IMR-90 (cell line): ENCODE results near the gene ST6GALNAC4. TPM values are rescaled to one million over a fixed set of nuclear protein-coding genes. Genes with fewer than 3 reads are reported as not detected.

Source experiments
- ATAC-seq: fragments of 200-7000 bp; cut with Tn5 transposase; 2 replicates; pipeline ENCODE4 v1.9.1; 2020; ENCODE audit warnings: low read depth, mild to moderate bottlenecking, moderate library complexity
- BruUV-seq: library from RNA; stranded (reverse); fragments of 400-500 nt; replicated peaks from 2 replicates; lab custom pipeline; 2021; lab: Mats Ljungman, UMichigan
- CTCF ChIA-PET: fragments of 300-600 bp; formaldehyde crosslinking; extraction: SDS; loops from one replicate; lab custom pipeline; 2021; ENCODE audit warnings: antibody characterized with exemption; lab: Yijun Ruan, JAX
- POLR2A ChIA-PET: fragments of 300-600 bp; sonication (Branson Sonifier 250); formaldehyde crosslinking; loops from one replicate; lab custom pipeline; 2022; ENCODE audit warnings: antibody characterized with exemption; ENCODE audit not compliant: unreplicated experiment; lab: Charles Lee
- DNase-seq: peaks from one replicate; pipeline ENCODE4 v3.0.0; 2013
- H2AFZ ChIP-seq: replicated peaks from 2 replicates; pipeline ENCODE3; 2013; ENCODE audit warnings: low read length, mild to moderate bottlenecking; ENCODE audit not compliant: poor library complexity
- H2AK5ac ChIP-seq: 2 replicates; pipeline ENCODE4 v1.6.1; 2013; ENCODE audit warnings: low read depth, low read length, inconsistent platforms
- H2AK9ac ChIP-seq: replicated peaks from 2 replicates; pipeline ENCODE3; 2013; ENCODE audit warnings: mild to moderate bottlenecking, low read depth, low read length, moderate library complexity; ENCODE audit not compliant: poor library complexity
- H2BK120ac ChIP-seq: 2 replicates; pipeline ENCODE4 v1.6.1; 2013; ENCODE audit warnings: low read depth, low read length, inconsistent platforms
- H2BK15ac ChIP-seq: 3 replicates; pipeline ENCODE4 v1.6.1; 2013; ENCODE audit warnings: low read depth, low read length, inconsistent platforms
- H2BK20ac ChIP-seq: 2 replicates; pipeline ENCODE4 v1.6.1; 2013; ENCODE audit warnings: low read depth, mild to moderate bottlenecking, inconsistent platforms, low read length, moderate library complexity
- H2BK5ac ChIP-seq: 2 replicates; pipeline ENCODE4 v1.6.1; 2013; ENCODE audit warnings: mild to moderate bottlenecking, low read depth, low read length, inconsistent platforms; ENCODE audit not compliant: poor library complexity, severe bottlenecking
- H3K14ac ChIP-seq: replicated peaks from 2 replicates; pipeline ENCODE4 v1.6.1; 2013; ENCODE audit warnings: low read depth, low read length, inconsistent platforms
- H3K18ac ChIP-seq: 2 replicates; pipeline ENCODE4 v1.6.1; 2013; ENCODE audit warnings: low read depth, low read length, control low read depth
- H3K23ac ChIP-seq: 2 replicates; pipeline ENCODE4 v1.6.1; 2013; ENCODE audit warnings: low read depth, low read length, inconsistent platforms
- H3K27ac ChIP-seq: 2 replicates; pipeline ENCODE4 v1.5.1; 2013; ENCODE audit warnings: mild to moderate bottlenecking, control low read depth, low read length; ENCODE audit not compliant: insufficient read depth
- H3K27me3 ChIP-seq: 2 replicates; pipeline ENCODE4 v1.6.1; 2013; ENCODE audit warnings: low read length; ENCODE audit not compliant: control insufficient read depth, insufficient read depth
- H3K36me3 ChIP-seq: 2 replicates; pipeline ENCODE4 v1.6.1; 2013; ENCODE audit warnings: low read length, mixed read lengths; ENCODE audit not compliant: control insufficient read depth, insufficient read depth
- H3K4ac ChIP-seq: 2 replicates; pipeline ENCODE4 v1.6.1; 2013; ENCODE audit warnings: low read depth, low read length, inconsistent platforms
- H3K4me1 ChIP-seq: 2 replicates; pipeline ENCODE4 v1.6.1; 2013; ENCODE audit warnings: low read length, mixed read lengths; ENCODE audit not compliant: control insufficient read depth, insufficient read depth
- H3K4me2 ChIP-seq: 2 replicates; pipeline ENCODE4 v1.6.1; 2013; ENCODE audit warnings: low read depth, mild to moderate bottlenecking, control low read depth, low read length, moderate library complexity
- H3K4me3 ChIP-seq: 2 replicates; pipeline ENCODE4 v1.5.1; 2013; ENCODE audit warnings: low read depth, mild to moderate bottlenecking, control low read depth, low read length, moderate library complexity; ENCODE audit not compliant: insufficient read depth
- H3K56ac ChIP-seq: 2 replicates; pipeline ENCODE4 v1.6.1; 2013; ENCODE audit warnings: low read length, inconsistent platforms; ENCODE audit not compliant: insufficient read depth; ENCODE audit errors: extremely low read depth
- H3K79me1 ChIP-seq, 2 experiments: 2 replicates each; pipeline ENCODE4 v1.6.1; 2013; ENCODE audit warnings: low read length in 2 of 2, inconsistent platforms in 1 of 2, low read depth in 1 of 2
- H3K9ac ChIP-seq: 2 replicates; pipeline ENCODE4 v1.6.1; 2013; ENCODE audit warnings: low read depth, low read length, control low read depth
- H3K9me1 ChIP-seq: 2 replicates; pipeline ENCODE4 v1.6.1; 2013; ENCODE audit warnings: low read length, inconsistent platforms; ENCODE audit not compliant: insufficient read depth
- H3K9me3 ChIP-seq: 2 replicates; pipeline ENCODE4 v1.6.1; 2013; ENCODE audit warnings: low read length; ENCODE audit not compliant: control insufficient read depth, insufficient read depth
- H4K20me1 ChIP-seq: 2 replicates; pipeline ENCODE4 v1.6.1; 2013; ENCODE audit warnings: low read length, inconsistent platforms; ENCODE audit not compliant: insufficient read depth
- H4K5ac ChIP-seq: 2 replicates; pipeline ENCODE4 v1.6.1; 2013; ENCODE audit warnings: mild to moderate bottlenecking, low read depth, low read length, control low read depth
- H4K8ac ChIP-seq, 2 experiments: 2 replicates each; pipeline ENCODE4 v1.6.1; 2013; ENCODE audit warnings: low read depth in 2 of 2, low read length in 2 of 2, control low read depth in 1 of 2, inconsistent platforms in 1 of 2
- H4K91ac ChIP-seq: 2 replicates; pipeline ENCODE4 v1.6.1; 2013; ENCODE audit warnings: low read depth, low read length, inconsistent platforms; ENCODE audit not compliant: insufficient read depth
- BHLHE40 ChIP-seq: fragments of 150-350 bp; IDR thresholded peaks from 2 replicates; pipeline ENCODE4 v1.6.1; 2016; ENCODE audit warnings: mild to moderate bottlenecking, low read depth, low read length
- CEBPB ChIP-seq: IDR thresholded peaks from 2 replicates; pipeline ENCODE4 v1.6.1; 2012; ENCODE audit warnings: low read depth, low read length, improper control_type of control experiment
- CHD1 ChIP-seq: IDR thresholded peaks from 2 replicates; pipeline ENCODE4 v1.6.1; 2012; ENCODE audit warnings: low read depth, low read length, improper control_type of control experiment
- CTCF ChIP-seq: conservative IDR thresholded peaks from 2 replicates; pipeline ENCODE4 v1.5.1; 2012; ENCODE audit warnings: mild to moderate bottlenecking, low read depth, low read length, improper control_type of control experiment
- ELK1 ChIP-seq: fragments of 150-350 bp; IDR thresholded peaks from 2 replicates; pipeline ENCODE4 v1.6.1; 2016; ENCODE audit warnings: low read depth, mild to moderate bottlenecking, low read length, moderate library complexity, borderline replicate concordance
- FOS ChIP-seq: fragments of 150-350 bp; IDR thresholded peaks from 2 replicates; pipeline ENCODE4 v1.6.1; 2016; ENCODE audit warnings: low read depth, low read length
- MAFK ChIP-seq: IDR thresholded peaks from 2 replicates; pipeline ENCODE4 v1.6.1; 2012; ENCODE audit warnings: low read depth, low read length, improper control_type of control experiment
- MAZ ChIP-seq: IDR thresholded peaks from 2 replicates; pipeline ENCODE4 v1.6.1; 2012; ENCODE audit warnings: low read depth, mild to moderate bottlenecking, low read length, improper control_type of control experiment, moderate library complexity, borderline replicate concordance
- MXI1 ChIP-seq: IDR thresholded peaks from 2 replicates; pipeline ENCODE4 v1.6.1; 2012; ENCODE audit warnings: low read depth, mild to moderate bottlenecking, low read length, moderate library complexity, borderline replicate concordance
- NFE2L2 ChIP-seq: fragments of 150-350 bp; IDR thresholded peaks from 2 replicates; pipeline ENCODE4 v1.6.1; 2016; ENCODE audit warnings: low read depth, mild to moderate bottlenecking, low read length
- POLR2A ChIP-seq: IDR thresholded peaks from 2 replicates; pipeline ENCODE4 v1.6.1; 2012; ENCODE audit warnings: mild to moderate bottlenecking, low read depth, low read length
- RAD21 ChIP-seq: IDR thresholded peaks from 2 replicates; pipeline ENCODE4 v1.6.1; 2012; ENCODE audit warnings: low read length, improper control_type of control experiment
- RCOR1 ChIP-seq: IDR thresholded peaks from 2 replicates; pipeline ENCODE4 v1.6.1; 2012; ENCODE audit warnings: mild to moderate bottlenecking, low read length, improper control_type of control experiment; ENCODE audit not compliant: insufficient replicate concordance
- RFX5 ChIP-seq: IDR thresholded peaks from 2 replicates; pipeline ENCODE4 v1.8.0; 2012; ENCODE audit warnings: low read depth, mild to moderate bottlenecking, low read length, moderate library complexity
- SMC3 ChIP-seq: fragments of 150-350 bp; IDR thresholded peaks from 2 replicates; pipeline ENCODE4 v1.6.1; 2016; ENCODE audit warnings: low read depth, mild to moderate bottlenecking, antibody characterized with exemption, low read length, moderate library complexity
- USF2 ChIP-seq: fragments of 150-350 bp; IDR thresholded peaks from 2 replicates; pipeline ENCODE4 v1.6.1; 2017; ENCODE audit warnings: mild to moderate bottlenecking, antibody characterized with exemption, low read length, low read depth
- WGBS, 2 experiments: methylation state at CpG; one replicate each; pipeline versions ENCODE4 v1.1.5 to v1.1.7; 2013; ENCODE audit warnings: missing lambda C conversion rate in 2 of 2; ENCODE audit not compliant: insufficient read length in 1 of 2; ENCODE audit errors: extremely low coverage in 2 of 2; 5-methylcytosine and 5-hydroxymethylcytosine counted together
- dilution Hi-C: fragments of 300-500 bp; cut with HindIII; formaldehyde crosslinking; loops from one replicate; pipeline ENCODE4 v1.14.3; 2018; ENCODE audit warnings: low sequenced_read_pairs; ENCODE audit not compliant: unreplicated experiment
- in situ Hi-C: fragments of 300-500 bp; cut with MboI; formaldehyde crosslinking; loops from 3 replicates; pipeline ENCODE4 v1.14.3; 2019; ENCODE audit warnings: low sequenced_read_pairs, inconsistent platforms, mixed read lengths
- intact Hi-C: fragments of 100-400 bp; cut with micrococcal nuclease; formaldehyde crosslinking; loops from 2 replicates; pipeline ENCODE4 v1.10.0; 2022
- polyA plus RNA-seq, 3 experiments: library from polyadenylated mRNA; depleted of rRNA; stranded (reverse); fragments of >200 nt; gene quantifications; 2 replicates each; pipeline ENCODE4 v1.2.3, GENCODE V29; 2012; ENCODE audit warnings: low replicate concordance in 1 of 3
- total RNA-seq: library from RNA; depleted of rRNA; stranded (reverse); fragments of >200 nt; gene quantifications from 2 replicates; pipeline ENCODE4 v1.2.3, GENCODE V29; 2012

ST6GALNAC4 gene
- total and polyA plus RNA-seq, 2 of the 4 experiments (the other 2 are of a cell fraction): 12.5 to 32.9 TPM

- Histone ChIP-seq H3K4me3 (no peak overlapping the region), H3K14ac (no peak overlapping the region), H3K23ac (no peak overlapping the region), H2AK5ac (no peak overlapping the region), H3K4me2 (no peak overlapping the region), H4K5ac (no peak overlapping the region), H3K56ac (no peak overlapping the region), H4K20me1 (peaks cover 12% of the 10 kb centered on the region), H3K4ac (no peak overlapping the region), H3K36me3 (peaks cover 34% of the 10 kb centered on the region), H3K27me3 (no peaks in the 10 kb centered on the region), H2BK20ac (no peak overlapping the region), H2BK15ac (no peak overlapping the region), H2BK5ac (no peak overlapping the region), H2AK9ac (no peak overlapping the region), H3K79me1 (peaks cover 0 to 13% of the 10 kb centered on the region in 2 experiments; a peak in 1 of 4 replicates), H2BK120ac (no peak overlapping the region), H4K91ac (no peak overlapping the region), H2AFZ (no peak overlapping the region), H3K9me3 (no peaks in the 10 kb centered on the region), H3K9me1 (no peaks in the 10 kb centered on the region; the same call in 1 of the 2 replicates), H4K8ac (no peak overlapping the region), H3K9ac (no peak overlapping the region), H3K27ac (no peak overlapping the region), H3K4me1 (peaks cover 5% of the 10 kb centered on the region; the same call in 1 of the 2 replicates), H3K18ac (no peak overlapping the region)
- ATAC-seq: no peak
- dilution Hi-C loops (no loop called here), in situ Hi-C loops (no loop called here), intact Hi-C loops (loop anchor here (5.0 kb wide), 1 partner anchor 153 kb away; no protein-coding TSS in a partner anchor)
- no peak for TF ChIP-seq BHLHE40
- no peak for TF ChIP-seq SMC3
- no peak for TF ChIP-seq CHD1
- no peak for TF ChIP-seq RFX5
- no peak for TF ChIP-seq MXI1
- no peak for TF ChIP-seq MAFK
- TF ChIP-seq ELK1: no peak
- no peak for TF ChIP-seq FOS
- TF ChIP-seq CEBPB: no peak
- TF ChIP-seq MAZ: no peak
- no peak for TF ChIP-seq RAD21
- TF ChIP-seq POLR2A: no peak
- no peak for TF ChIP-seq RCOR1
- no peak for TF ChIP-seq NFE2L2
- no peak for TF ChIP-seq CTCF
- TF ChIP-seq USF2: no peak
- POLR2A ChIA-PET: no interaction called here
- 91% methylated on average over 28 of the region's 38 CpGs; no CpG with 5 or more reads in 1 of the 2 experiments for WGBS, 2 experiments
- no peak for DNase-seq
- no TSS peak for BruUV-seq
- CTCF ChIA-PET: interaction anchor here (0.7 to 2.8 kb wide), 6 partner anchors 9 to 173 kb away, joined by 3 to 15 read pairs (median 6); no protein-coding TSS in a partner anchor
Measured at GRCh38 chr9:127944586-127945218, 27.9 kb upstream of the ST6GALNAC4 start.
